ENCODE results near the gene KMT2C. TPM values are rescaled to one million over a fixed set of nuclear protein-coding genes. Genes with fewer than 3 reads are reported as not detected.

The KMT2C gene
- total RNA-seq, 1 experiment from 2014 or later = 54.3 TPM

DNA sequence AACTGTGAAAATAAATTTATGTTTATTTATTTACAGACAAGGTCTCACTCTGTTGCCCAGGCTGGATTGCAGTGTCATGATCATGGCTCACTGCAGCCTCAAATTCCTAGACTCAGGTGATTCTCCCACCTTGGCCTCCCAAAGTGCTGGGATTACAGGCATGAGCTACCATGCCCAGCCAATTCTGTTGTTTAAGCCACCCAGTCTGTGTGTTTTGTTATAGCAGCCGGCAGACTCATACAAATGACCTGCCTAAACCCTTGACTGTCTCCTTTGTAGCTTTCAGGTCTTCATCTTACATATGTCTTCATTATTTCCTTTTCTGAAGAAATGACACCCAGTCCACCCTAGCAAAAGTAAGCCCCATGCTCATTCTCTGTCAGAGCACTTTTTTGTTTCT lies 43.8 kb upstream of the KMT2C start:
- Histone ChIP-seq H3K9me2 (ENCODE audit: insufficient read depth) (no peaks in the 10 kb centered on the region), H3K4me3 (no peak overlapping the region), H3K27me3 (ENCODE audit: insufficient read depth, low read depth) (no peaks in the 10 kb centered on the region), H2AFZ (no peak overlapping the region), H3K27ac (no peak overlapping the region), H3K9me3 (ENCODE audit: insufficient read depth, low read depth) (no peaks in the 10 kb centered on the region), H3K36me3 (ENCODE audit: low read depth) (no peaks in the 10 kb centered on the region), H4K20me1 (ENCODE audit: insufficient read depth) (no peaks in the 10 kb centered on the region), H3F3A (ENCODE audit: insufficient read depth, low read depth) (no peaks in the 10 kb centered on the region), H3K79me2 (ENCODE audit: low read depth) (no peaks in the 10 kb centered on the region), H3K4me1 (replicated peaks; ENCODE audit: insufficient read depth) (no peaks in the 10 kb centered on the region), H3K4me2 (no peak overlapping the region)
- POLR2A ChIA-PET (ENCODE audit: unreplicated experiment) = no interaction called here
- intact Hi-C loops (cut with micrococcal nuclease; ENCODE audit: unreplicated experiment) = no loop called here
- CTCF ChIA-PET = no interaction called here
- BruUV-seq (replicated peaks) = no TSS peak
- no peak for DNase-seq
- no peak for TF ChIP-seq EZH2 (IDR thresholded peaks at IDR 0.05; ENCODE audit: low read depth)
- TF ChIP-seq, protein P1, sequence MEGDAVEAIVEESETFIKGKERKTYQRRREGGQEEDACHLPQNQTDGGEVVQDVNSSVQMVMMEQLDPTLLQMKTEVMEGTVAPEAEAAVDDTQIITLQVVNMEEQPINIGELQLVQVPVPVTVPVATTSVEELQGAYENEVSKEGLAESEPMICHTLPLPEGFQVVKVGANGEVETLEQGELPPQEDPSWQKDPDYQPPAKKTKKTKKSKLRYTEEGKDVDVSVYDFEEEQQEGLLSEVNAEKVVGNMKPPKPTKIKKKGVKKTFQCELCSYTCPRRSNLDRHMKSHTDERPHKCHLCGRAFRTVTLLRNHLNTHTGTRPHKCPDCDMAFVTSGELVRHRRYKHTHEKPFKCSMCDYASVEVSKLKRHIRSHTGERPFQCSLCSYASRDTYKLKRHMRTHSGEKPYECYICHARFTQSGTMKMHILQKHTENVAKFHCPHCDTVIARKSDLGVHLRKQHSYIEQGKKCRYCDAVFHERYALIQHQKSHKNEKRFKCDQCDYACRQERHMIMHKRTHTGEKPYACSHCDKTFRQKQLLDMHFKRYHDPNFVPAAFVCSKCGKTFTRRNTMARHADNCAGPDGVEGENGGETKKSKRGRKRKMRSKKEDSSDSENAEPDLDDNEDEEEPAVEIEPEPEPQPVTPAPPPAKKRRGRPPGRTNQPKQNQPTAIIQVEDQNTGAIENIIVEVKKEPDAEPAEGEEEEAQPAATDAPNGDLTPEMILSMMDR (conservative IDR thresholded peaks at IDR 0.05) = no peak

DNA sequence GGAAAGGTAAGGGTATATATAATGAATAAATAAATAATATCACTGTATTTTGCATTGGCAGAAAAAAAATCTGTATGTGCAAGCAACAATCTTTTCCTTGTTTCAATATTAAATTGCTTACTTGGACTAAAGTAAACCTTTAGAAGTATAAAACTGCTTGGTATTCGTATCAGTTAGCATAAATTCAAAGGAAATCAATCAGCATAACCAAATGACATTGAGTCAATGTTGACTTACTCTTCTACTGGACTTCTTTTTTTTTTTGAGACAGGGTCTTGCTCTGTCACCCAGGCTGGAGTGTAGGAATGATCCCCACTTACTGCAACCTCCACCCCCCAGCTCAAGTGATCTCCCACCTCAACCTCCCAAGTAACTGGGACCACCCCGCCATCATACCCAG lies 42.3 kb upstream of the KMT2C start:
- H3F3A ChIP-seq (ENCODE audit: insufficient read depth, low read depth) = no peaks in the 10 kb centered on the region
- BruUV-seq (replicated peaks) = no TSS peak
- no peak overlapping the region for H2AFZ ChIP-seq
- TF ChIP-seq, protein P1 (conservative IDR thresholded peaks at IDR 0.05) = no peak
- no peak for TF ChIP-seq EZH2 (IDR thresholded peaks at IDR 0.05; ENCODE audit: low read depth)
- H3K4me3 ChIP-seq = no peak overlapping the region
- H3K9me3 ChIP-seq (ENCODE audit: insufficient read depth, low read depth) = no peaks in the 10 kb centered on the region
- intact Hi-C loops (cut with micrococcal nuclease; ENCODE audit: unreplicated experiment) = no loop called here
- no peaks in the 10 kb centered on the region for H3K9me2 ChIP-seq (ENCODE audit: insufficient read depth)
- no peak overlapping the region for H3K27ac ChIP-seq
- no peak overlapping the region for H3K4me2 ChIP-seq
- H3K79me2 ChIP-seq (ENCODE audit: low read depth) = no peaks in the 10 kb centered on the region
- H4K20me1 ChIP-seq (ENCODE audit: insufficient read depth) = no peaks in the 10 kb centered on the region
- CTCF ChIA-PET = interaction anchor here (0.6 kb wide), 1 partner anchor 28 kb away, joined by 3 read pairs; no protein-coding TSS in a partner anchor
- no peaks in the 10 kb centered on the region for H3K4me1 ChIP-seq (replicated peaks; ENCODE audit: insufficient read depth)
- POLR2A ChIA-PET (ENCODE audit: unreplicated experiment) = interaction anchor here (0.6 kb wide), 1 partner anchor 135 kb away, joined by 12 read pairs; no protein-coding TSS in a partner anchor
- no peaks in the 10 kb centered on the region for H3K27me3 ChIP-seq (ENCODE audit: insufficient read depth, low read depth)
- no peaks in the 10 kb centered on the region for H3K36me3 ChIP-seq (ENCODE audit: low read depth)
- no peak for DNase-seq

DNA sequence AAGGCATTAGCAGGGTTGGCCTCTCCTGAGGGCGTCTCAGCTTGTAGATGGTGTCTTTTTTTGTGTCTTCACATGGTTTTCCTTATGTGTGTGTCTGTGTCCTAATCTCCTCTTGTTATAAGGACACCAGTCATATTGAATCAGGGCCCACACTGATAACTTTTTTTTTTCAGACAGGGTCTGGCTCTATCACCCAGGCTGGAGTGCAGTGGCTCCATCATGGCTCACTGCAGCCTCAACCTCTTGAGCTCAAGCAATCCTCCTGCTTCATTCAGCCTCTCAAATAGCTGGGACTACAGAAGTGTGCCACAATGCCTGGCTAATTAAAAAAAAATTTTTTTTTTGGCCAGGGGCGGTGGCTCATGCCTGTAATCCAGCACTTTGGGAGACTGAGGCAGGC lies 41.3 kb upstream of the KMT2C start:
- BruUV-seq (replicated peaks) = no TSS peak
- Histone ChIP-seq H2AFZ (no peak overlapping the region), H3K27ac (no peak overlapping the region), H3K9me2 (ENCODE audit: insufficient read depth) (no peaks in the 10 kb centered on the region), H3K79me2 (ENCODE audit: low read depth) (no peaks in the 10 kb centered on the region), H3K4me3 (no peak overlapping the region), H3K27me3 (ENCODE audit: insufficient read depth, low read depth) (no peaks in the 10 kb centered on the region), H3K4me1 (replicated peaks; ENCODE audit: insufficient read depth) (no peaks in the 10 kb centered on the region), H3K9me3 (ENCODE audit: insufficient read depth, low read depth) (no peaks in the 10 kb centered on the region), H4K20me1 (ENCODE audit: insufficient read depth) (no peaks in the 10 kb centered on the region), H3F3A (ENCODE audit: insufficient read depth, low read depth) (no peaks in the 10 kb centered on the region), H3K36me3 (ENCODE audit: low read depth) (no peaks in the 10 kb centered on the region), H3K4me2 (no peak overlapping the region)
- intact Hi-C loops (cut with micrococcal nuclease; ENCODE audit: unreplicated experiment) = no loop called here
- ChIA-PET CTCF (no interaction called here), POLR2A (ENCODE audit: unreplicated experiment) (interaction anchor here (0.6 kb wide), 1 partner anchor 20 kb away, joined by 5 read pairs; no protein-coding TSS in a partner anchor)
- TF ChIP-seq, protein P1 (conservative IDR thresholded peaks at IDR 0.05) = no peak
- no peak for TF ChIP-seq EZH2 (IDR thresholded peaks at IDR 0.05; ENCODE audit: low read depth)
- no peak for DNase-seq
